HepG2 (cell line): ENCODE data around the gene ENPP7. TPM values are rescaled to one million over a fixed set of nuclear protein-coding genes. Genes with fewer than 3 reads are reported as not detected.

ENCODE experiments used
- ATAC-seq: fragments of 200-7000 bp; cut with Tn5 transposase; 3 replicates; pipeline ENCODE4 v1.9.1; 2020; ENCODE audit warnings: mild to moderate bottlenecking, moderate library complexity
- BruUV-seq: library from RNA; stranded (reverse); fragments of 400-500 nt; replicated peaks from 2 replicates; lab custom pipeline; 2021; lab: Mats Ljungman, UMichigan
- CTCF ChIA-PET: fragments of 300-600 bp; formaldehyde crosslinking; extraction: SDS; loops from one replicate; lab custom pipeline; 2021; ENCODE audit warnings: low total read pairs, inconsistent platforms, low intra/inter-chr PET ratio; lab: Yijun Ruan, JAX
- POLR2A ChIA-PET: fragments of 350-600 bp; sonication (Branson Sonifier 250); formaldehyde crosslinking; loops from one replicate; lab custom pipeline; 2020; ENCODE audit warnings: antibody characterized with exemption, inconsistent platforms; lab: Yijun Ruan, JAX
- DNase-seq: peaks from one replicate; pipeline ENCODE4 v3.0.0-alpha.2; 2015; ENCODE audit warnings: low spot score
- FAIRE-seq: peaks from 3 replicates; lab custom pipeline; 2011; peaks lifted over from hg19 to GRCh38; lab: Jason Lieb, UNC
- H2AFZ ChIP-seq: one replicate; pipeline ENCODE4 v1.6.1; 2011; ENCODE audit warnings: low read length, inconsistent platforms
- H3K27ac ChIP-seq: fragments of 300-600 bp; 3 replicates; pipeline ENCODE4 v1.8.0; 2011; ENCODE audit warnings: mixed run types, mild to moderate bottlenecking, mixed read lengths, low read length, inconsistent platforms; ENCODE audit not compliant: insufficient read depth; ENCODE audit errors: extremely low read length
- H3K27me3 ChIP-seq, 2 experiments: fragments of 200-600 bp in 1 of 2; 2 replicates in 1 of 2; 3 replicates in 1 of 2; pipeline versions ENCODE4 v1.6.0 to v1.8.0; 2011; ENCODE audit warnings: low read length in 2 of 2, mild to moderate bottlenecking in 2 of 2, moderate library complexity in 2 of 2, inconsistent platforms in 1 of 2; ENCODE audit not compliant: insufficient read depth in 2 of 2, control insufficient read depth in 1 of 2
- H3K36me3 ChIP-seq, 2 experiments: fragments of 200-600 bp in 1 of 2; replicated peaks in 1 of 2; 2 replicates in 1 of 2; 3 replicates in 1 of 2; pipeline versions ENCODE4 v1.5.1 to v1.8.0; 2011; ENCODE audit warnings: low read length in 2 of 2, inconsistent platforms in 1 of 2; ENCODE audit not compliant: insufficient read depth in 2 of 2, control insufficient read depth in 1 of 2
- H3K4me1 ChIP-seq: 2 replicates; pipeline ENCODE4 v1.5.1; 2012; ENCODE audit warnings: low read length, inconsistent platforms; ENCODE audit not compliant: insufficient read depth
- H3K4me2 ChIP-seq: 2 replicates; pipeline ENCODE4 v1.6.0; 2011; ENCODE audit warnings: low read depth, low read length, inconsistent platforms
- H3K4me3 ChIP-seq, 3 experiments: fragments of 200-600 bp in 1 of 3; sonication (generic), shearing (Covaris generic) in 1 of 3; replicated peaks in 1 of 3; 2 replicates each; pipeline ENCODE4 v1.5.1; 2011 to 2016; ENCODE audit warnings: low read length in 3 of 3, inconsistent platforms in 2 of 3, low read depth in 2 of 3, mild to moderate bottlenecking in 2 of 3, control low read depth in 1 of 3, mixed read lengths in 1 of 3; ENCODE audit not compliant: insufficient read depth in 1 of 3
- H3K79me2 ChIP-seq: one replicate; pipeline ENCODE4 v1.6.1; 2011; ENCODE audit warnings: low read length, inconsistent platforms; ENCODE audit not compliant: insufficient read depth
- H3K9ac ChIP-seq: 2 replicates; pipeline ENCODE4 v1.6.0; 2011; ENCODE audit warnings: mild to moderate bottlenecking, low read depth, low read length, inconsistent platforms; ENCODE audit not compliant: insufficient read depth
- H3K9me3 ChIP-seq: 2 replicates; pipeline ENCODE4 v1.5.1; 2012; ENCODE audit warnings: mild to moderate bottlenecking, low read length
- H4K20me1 ChIP-seq: 2 replicates; pipeline ENCODE4 v1.6.0; 2011; ENCODE audit warnings: inconsistent platforms, mild to moderate bottlenecking, low read length, moderate library complexity; ENCODE audit not compliant: insufficient read depth
- POLR2A ChIP-seq, 2 experiments: IDR thresholded peaks; 2 replicates each; pipeline ENCODE4 v1.6.1; 2011; ENCODE audit warnings: low read depth in 2 of 2, low read length in 2 of 2, mild to moderate bottlenecking in 1 of 2, moderate library complexity in 1 of 2; ENCODE audit not compliant: insufficient read depth in 1 of 2
- POLR2AphosphoS5 ChIP-seq: IDR thresholded peaks from 2 replicates; pipeline ENCODE4 v1.6.1; 2012; ENCODE audit warnings: low read depth, low read length
- ZFP91 ChIP-seq: sonication (generic); formaldehyde crosslinking; IDR thresholded peaks from 2 replicates; pipeline ENCODE4 v1.9.0; 2022; ENCODE audit warnings: missing genetic modification reagents, mild to moderate bottlenecking, borderline replicate concordance
- ZNF501 ChIP-seq: sonication (generic); formaldehyde crosslinking; IDR thresholded peaks from 2 replicates; pipeline ENCODE4 v1.5.1; 2020; ENCODE audit warnings: mild to moderate bottlenecking, moderate library complexity, missing genetic modification reagents
- WGBS: methylation state at CpG from one replicate; pipeline ENCODE4 v1.1.6; 2017; ENCODE audit warnings: low lambda C conversion rate; 5-methylcytosine and 5-hydroxymethylcytosine counted together
- in situ Hi-C: cut with HindIII; loops from 2 replicates; pipeline ENCODE4 v1.10.0; 2017; ENCODE audit warnings: low pct_unique_long_range_greater_than_20kb; ENCODE audit not compliant: extremely low pct_ligation_motif_present
- intact Hi-C: fragments of 100-400 bp; cut with micrococcal nuclease; formaldehyde crosslinking; loops from one replicate; pipeline ENCODE4 v1.10.0; 2022; ENCODE audit not compliant: unreplicated experiment
- polyA plus RNA-seq, 8 experiments: library from polyadenylated mRNA; depleted of rRNA in 3 of 8; stranded (reverse) in 7 of 8; unstranded in 1 of 8; fragments of >200 nt; fragmentation: Illumina TruSeq in 4 of 8; extraction: Trizol in 4 of 8; gene quantifications; 2 replicates each; pipeline versions ENCODE4 v1.2.1 to v1.2.3, GENCODE V29; 2011 to 2016; ENCODE audit warnings: low read depth in 4 of 8, missing spikeins in 1 of 8, mixed read lengths in 1 of 8; ENCODE audit not compliant: insufficient read depth in 1 of 8
- total RNA-seq, 5 experiments: library from RNA; depleted of rRNA; stranded (reverse); fragments of >200 nt; fragmentation: Illumina TruSeq; extraction: Trizol; gene quantifications; 2 replicates each; pipeline ENCODE4 v1.2.3, GENCODE V29; 2016; ENCODE audit warnings: low read depth in 1 of 5

Gene ENPP7
- total and polyA plus RNA-seq, 2 of the 13 experiments (the other 11 are each of a cell fraction or from before 2014, with no cell fraction given): 1.1 to 2.2 TPM

DNA sequence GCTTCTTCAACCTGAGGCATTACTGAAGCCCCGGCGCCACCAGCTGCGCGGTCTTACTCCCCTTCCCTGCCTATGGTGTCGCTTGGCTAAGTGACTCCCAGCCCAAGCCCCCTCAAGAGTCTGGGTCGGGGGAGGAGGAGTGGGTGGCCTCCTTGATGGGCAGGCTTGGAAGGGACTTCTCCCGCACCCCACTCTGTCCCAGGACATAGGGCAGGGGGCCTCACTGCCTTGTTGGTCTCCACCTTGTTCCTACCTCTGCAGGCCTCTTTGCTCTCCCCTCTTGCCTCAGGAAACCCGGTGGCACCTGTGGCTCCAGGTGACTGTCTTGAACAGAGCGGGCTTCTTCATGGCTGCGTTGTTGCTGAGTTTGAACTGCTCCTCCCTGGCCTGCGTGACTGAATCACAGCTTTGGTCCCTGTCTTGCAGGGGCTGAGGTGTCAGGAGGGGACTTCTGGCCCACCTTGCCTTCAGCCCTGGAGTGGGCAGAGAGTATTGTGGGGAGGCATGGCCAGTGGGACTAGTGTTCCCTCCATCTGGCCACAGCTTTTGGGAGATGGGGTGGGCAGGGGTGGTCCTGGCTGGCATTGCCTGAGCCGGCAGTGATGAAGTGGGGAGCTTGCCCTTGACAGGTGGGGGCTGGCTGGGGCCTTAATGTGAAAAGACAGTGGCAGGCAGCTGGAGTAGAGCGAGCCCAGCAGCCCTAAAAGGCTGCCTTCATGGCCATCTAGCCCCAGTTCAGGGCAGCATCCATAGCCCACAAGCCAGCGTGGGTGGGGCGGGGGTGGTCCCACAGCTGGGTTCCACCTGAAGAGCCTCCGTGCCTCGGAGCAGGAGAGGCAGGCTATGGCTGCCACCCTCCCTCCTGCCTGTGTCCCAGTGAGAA is 54.5 kb downstream of the ENPP7 start:
- 95% methylated on average over 15 of the region's 17 CpGs for WGBS
- ChIA-PET POLR2A (interaction anchor here (0.5 kb wide), 1 partner anchor 134 kb away, joined by 4 read pairs; no protein-coding TSS in a partner anchor), CTCF (no interaction called here)
- TF ChIP-seq POLR2A (IDR thresholded peaks at IDR 0.05; ENCODE audit: insufficient read depth in 1 of 2, low read depth in 2 of 2, low read length in 2 of 2): peak in 1 of 2 experiments; percentile 41; a peak in 2 of 4 replicates
- TF ChIP-seq ZFP91: peak; percentile 14; the same call in 1 of the 2 replicates
- TF ChIP-seq ZNF501 (CRISPR knock-in tag): no peak
- peak; percentile 27; the same call in 1 of the 2 replicates for TF ChIP-seq POLR2AphosphoS5
- intact Hi-C loops: loop anchor here (5.0 kb wide), 1 partner anchor 187 kb away; no protein-coding TSS in a partner anchor
- H3K4me2 ChIP-seq: no peak overlapping the region
- H3K79me2 ChIP-seq: no peaks in the 10 kb centered on the region
- no peak overlapping the region for H3K4me3 ChIP-seq
- BruUV-seq: no TSS peak
- no peak overlapping the region for H3K27ac ChIP-seq
- no peak for DNase-seq
- in situ Hi-C loops: no loop called here
- H3K36me3 ChIP-seq: peaks cover 19 to 27% of the 10 kb centered on the region in 2 experiments
- H3K4me1 ChIP-seq: peaks cover 33% of the 10 kb centered on the region
- ATAC-seq: no peak
- H4K20me1 ChIP-seq: peaks cover 9% of the 10 kb centered on the region; the same call in 1 of the 2 replicates
- H3K9me3 ChIP-seq: no peaks in the 10 kb centered on the region
- no peak overlapping the region for H2AFZ ChIP-seq
- peaks cover 7 to 24% of the 10 kb centered on the region in 2 experiments for H3K27me3 ChIP-seq
- FAIRE-seq: no peak
- no peak overlapping the region for H3K9ac ChIP-seq
